ENCODE measurements around the gene TCFL5. TPM values are rescaled to one million over a fixed set of nuclear protein-coding genes. Genes with fewer than 3 reads are reported as not detected.

Gene TCFL5
- total and polyA plus RNA-seq, 2 donors (not counting 3 experiments of a cell fraction or from before 2014, with no cell fraction given): 4.4 to 11.1 TPM

- Histone ChIP-seq H3K9me1 (replicated peaks; ENCODE audit: control insufficient read depth, extremely low read depth, insufficient read depth, low read length) (no peaks in the 10 kb centered on the region), H3K27ac (ENCODE audit: insufficient read depth, low read depth, low read length) (no peak overlapping the region), H3K27me3 (ENCODE audit: control insufficient read depth in 2 of 2, insufficient read depth in 2 of 2, low read length in 2 of 2) (no peaks in the 10 kb centered on the region), H3K36me3 (ENCODE audit: control insufficient read depth in 2 of 2, extremely low read depth in 1 of 2, insufficient read depth in 2 of 2, low read length in 2 of 2) (peaks cover 33% of the 10 kb centered on the region in 2 experiments), H3K9ac (replicated peaks; ENCODE audit: extremely low read depth, insufficient read depth, low read length) (no peak overlapping the region), H2AFZ (ENCODE audit: low read depth, low read length) (no peak overlapping the region), H3K4me2 (ENCODE audit: insufficient read depth, low read length) (no peak overlapping the region), H3K4me1 (ENCODE audit: control insufficient read depth, extremely low read depth, insufficient read depth, low read length) (no peaks in the 10 kb centered on the region), H3K79me2 (ENCODE audit: control insufficient read depth, insufficient read depth, low read length) (peaks cover 13% of the 10 kb centered on the region), H4K20me1 (replicated peaks; ENCODE audit: control insufficient read depth, extremely low read depth, insufficient read depth, low read length) (no peaks in the 10 kb centered on the region), H3K9me3 (replicated peaks; ENCODE audit: control insufficient read depth, insufficient read depth, low read length) (no peaks in the 10 kb centered on the region), H3K4me3 (replicated peaks in 1 of 3; ENCODE audit: insufficient read depth in 1 of 3, low read depth in 1 of 3, low read length in 3 of 3) (no peak overlapping the region)
- no peak for DNase-seq (ENCODE audit: low read depth, low spot score)
- intact Hi-C loops (cut with micrococcal nuclease): no loop called here
- TF ChIP-seq FOS (IDR thresholded peaks at IDR 0.05; ENCODE audit: borderline replicate concordance, insufficient read depth, low read length) (no peak), GATA2 (IDR thresholded peaks at IDR 0.05; ENCODE audit: insufficient read depth, insufficient read length, low read depth, low read length) (no peak), JUN (IDR thresholded peaks at IDR 0.05; ENCODE audit: borderline replicate concordance, insufficient read depth, insufficient read length, low read depth) (no peak), CTCF (IDR thresholded peaks at IDR 0.05; ENCODE audit: extremely low read depth in 1 of 2, insufficient read depth in 1 of 2, low read depth in 1 of 2, low read length in 2 of 2) (no peak), MYC (IDR thresholded peaks at IDR 0.05; ENCODE audit: low read depth, low read length) (no peak), POLR2AphosphoS5 (IDR thresholded peaks at IDR 0.05; ENCODE audit: insufficient read depth, low read depth, low read length) (no peak), MAX (IDR thresholded peaks at IDR 0.05; ENCODE audit: insufficient read depth, insufficient read length) (no peak), POLR2A (IDR thresholded peaks at IDR 0.05; ENCODE audit: low read depth, low read length) (no peak), EZH2 (IDR thresholded peaks at IDR 0.05; ENCODE audit: borderline replicate concordance, low read depth, low read length, severe bottlenecking) (no peak)
- CTCF ChIA-PET: interaction anchor here (1.7 to 3.6 kb wide), 4 partner anchors 9 to 34 kb away, joined by 4 to 21 read pairs (median 6); no protein-coding TSS in a partner anchor
- FAIRE-seq: no peak
- POLR2A ChIA-PET: no interaction called here
- no TSS peak for BruUV-seq (replicated peaks)
- dilution Hi-C loops (cut with MboI; ENCODE audit: extremely low pct_ligation_motif_present, low sequenced_read_pairs): no loop called here
Measured at GRCh38 chr20:62902926-62903615, 41.4 kb upstream of the TCFL5 start.

All from endothelial cell of umbilical vein (primary cell).